22Rv1 (cell line): ENCODE data around the gene TNFSF12.

Source experiments
- CTCF ChIP-seq: fragments of 450-650 bp; IDR thresholded peaks from 2 replicates; pipeline ENCODE4 v1.5.1; 2017; ENCODE audit warnings: mild to moderate bottlenecking
- ZFX ChIP-seq: fragments of 450-650 bp; IDR thresholded peaks from 2 replicates; pipeline ENCODE4 v1.6.1; 2017; ENCODE audit warnings: antibody characterized with exemption, borderline replicate concordance

GRCh38 chr17:7512105-7512504, 36.8 kb upstream of the TNFSF12 start:
- no peak for TF ChIP-seq CTCF
- no peak for TF ChIP-seq ZFX
